Sigmoid colon (tissue), 7 donors: ENCODE data around the gene NETO2. TPM values are rescaled to one million over a fixed set of nuclear protein-coding genes. Genes with fewer than 3 reads are reported as not detected.

Experiments
- DNase-seq: peaks from one replicate; pipeline ENCODE4 v3.0.0-alpha.2; 2019
- H3K27ac ChIP-seq, 4 donors: fragments of 200-600 bp; sonication (generic); one replicate each; pipeline ENCODE4 v1.5.1; 2016 to 2019; ENCODE audit warnings: mild to moderate bottlenecking in 1 of 4
- H3K27me3 ChIP-seq, 3 donors: fragments of 200-600 bp; sonication (generic); one replicate each; pipeline ENCODE4 v1.5.1; 2019; ENCODE audit warnings: mild to moderate bottlenecking in 1 of 3
- H3K36me3 ChIP-seq, 4 donors: fragments of 200-600 bp; sonication (generic); one replicate each; pipeline ENCODE4 v1.5.1; 2016 to 2019
- H3K4me1 ChIP-seq, 4 donors: fragments of 200-600 bp; sonication (generic); one replicate each; pipeline ENCODE4 v1.5.1; 2017 to 2019
- H3K4me3 ChIP-seq, 4 donors: fragments of 200-600 bp; sonication (generic); one replicate each; pipeline ENCODE4 v1.5.1; 2017 to 2019; ENCODE audit warnings: mild to moderate bottlenecking in 2 of 4, moderate library complexity in 1 of 4
- H3K9me3 ChIP-seq, 4 donors: fragments of 200-600 bp in 3 of 4; sonication (generic) in 3 of 4; one replicate each; pipeline versions ENCODE4 v1.5.1 to v1.6.1; 2013 to 2019
- EP300 ChIP-seq, 4 donors: sonication (generic); formaldehyde crosslinking; IDR thresholded peaks; one replicate each; pipeline ENCODE4 v1.6.1; 2017; ENCODE audit warnings: antibody characterized with exemption in 4 of 4
- POLR2A ChIP-seq, 2 donors: fragments of 450-650 bp; IDR thresholded peaks; one replicate each; pipeline ENCODE4 v1.6.1; 2016; ENCODE audit warnings: antibody characterized with exemption in 2 of 2, mild to moderate bottlenecking in 2 of 2, moderate library complexity in 2 of 2
- POLR2AphosphoS5 ChIP-seq, 4 donors: sonication (generic); formaldehyde crosslinking; IDR thresholded peaks; one replicate each; pipeline ENCODE4 v1.6.1; 2017; ENCODE audit warnings: antibody characterized with exemption in 4 of 4
- WGBS, 2 donors: extraction: QIAGEN DNeasy Blood & Tissue Kit; methylation state at CpG; one replicate each; pipeline ENCODE4 v1.1.7; 2013; 5-methylcytosine and 5-hydroxymethylcytosine counted together
- intact Hi-C: fragments of 100-400 bp; cut with DNase I; formaldehyde crosslinking; loops from one replicate; pipeline ENCODE4 v1.15.1; 2023
- polyA plus RNA-seq, 3 donors: library from polyadenylated mRNA; stranded (reverse); fragments of 200-250 nt; gene quantifications; one replicate each; pipeline ENCODE4 v1.2.3, GENCODE V29; 2013
- total RNA-seq, 4 donors: library from RNA; depleted of rRNA; stranded (reverse); fragments of >200 nt; gene quantifications; one replicate each; pipeline ENCODE4 v1.1.0, GENCODE V29; 2016
- TF ChIP-seq, protein P1 (sequence below), 4 experiments: fragments of 450-650 bp in 3 of 4; fragments of 200-600 bp in 1 of 4; IDR thresholded peaks; one replicate each; pipeline ENCODE4 v1.5.1; 2016 to 2019; ENCODE audit warnings: antibody characterized with exemption in 4 of 4, mild to moderate bottlenecking in 3 of 4, moderate library complexity in 2 of 4
- donor health status: healthy with polysubstance abuse.
- donor health status: Bipolar disorder and iron deficiency.
- donor health status: healthy.

NETO2 gene
- total and polyA plus RNA-seq, 7 donors = 0.28 to 7.1 (median 0.95) TPM

GRCh38 chr16:47037746-47038458, 105.8 kb downstream of the NETO2 start:
- TF ChIP-seq, protein P1, sequence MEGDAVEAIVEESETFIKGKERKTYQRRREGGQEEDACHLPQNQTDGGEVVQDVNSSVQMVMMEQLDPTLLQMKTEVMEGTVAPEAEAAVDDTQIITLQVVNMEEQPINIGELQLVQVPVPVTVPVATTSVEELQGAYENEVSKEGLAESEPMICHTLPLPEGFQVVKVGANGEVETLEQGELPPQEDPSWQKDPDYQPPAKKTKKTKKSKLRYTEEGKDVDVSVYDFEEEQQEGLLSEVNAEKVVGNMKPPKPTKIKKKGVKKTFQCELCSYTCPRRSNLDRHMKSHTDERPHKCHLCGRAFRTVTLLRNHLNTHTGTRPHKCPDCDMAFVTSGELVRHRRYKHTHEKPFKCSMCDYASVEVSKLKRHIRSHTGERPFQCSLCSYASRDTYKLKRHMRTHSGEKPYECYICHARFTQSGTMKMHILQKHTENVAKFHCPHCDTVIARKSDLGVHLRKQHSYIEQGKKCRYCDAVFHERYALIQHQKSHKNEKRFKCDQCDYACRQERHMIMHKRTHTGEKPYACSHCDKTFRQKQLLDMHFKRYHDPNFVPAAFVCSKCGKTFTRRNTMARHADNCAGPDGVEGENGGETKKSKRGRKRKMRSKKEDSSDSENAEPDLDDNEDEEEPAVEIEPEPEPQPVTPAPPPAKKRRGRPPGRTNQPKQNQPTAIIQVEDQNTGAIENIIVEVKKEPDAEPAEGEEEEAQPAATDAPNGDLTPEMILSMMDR (IDR thresholded peaks at IDR 0.05) = peak; percentile 65 to 98 (median 79)
- TF ChIP-seq EP300 (IDR thresholded peaks at IDR 0.05) = no peak
- peak overlapping the region; percentile 58 to 74 (median 64) for H3K27ac ChIP-seq
- WGBS, 2 donors = 2 to 5% methylated on average over 67 of the region's 67 CpGs

GRCh38 chr16:47037396-47037745, 106.4 kb downstream of the NETO2 start:
- peak; percentile 72 for DNase-seq
- 2% methylated on average over 24 of the region's 24 CpGs for WGBS, 2 donors
- intact Hi-C loops = loop anchor here (2.0 to 5.0 kb wide), 2 partner anchors 65 to 1130 kb away; partner anchors contain the start of gene DNAJA2
- Histone ChIP-seq H3K4me1 (peaks cover 0 to 12% (median 2%) of the 10 kb centered on the region in 4 donors), H3K36me3 (no peaks in the 10 kb centered on the region), H3K4me3 (peak overlapping the region; percentile 45 to 67 (median 55)), H3K27ac (peak overlapping the region; percentile 58 to 74 (median 64)), H3K9me3 (no peaks in the 10 kb centered on the region), H3K27me3 (no peaks in the 10 kb centered on the region)
- no peak for TF ChIP-seq POLR2AphosphoS5 (IDR thresholded peaks at IDR 0.05)
- TF ChIP-seq, protein P1 (IDR thresholded peaks at IDR 0.05) = no peak
- no peak for TF ChIP-seq POLR2A (IDR thresholded peaks at IDR 0.05)
- no peak for TF ChIP-seq EP300 (IDR thresholded peaks at IDR 0.05)

More at GRCh38 chr16:47037746-47038458, 105.8 kb downstream of the NETO2 start:
- Histone ChIP-seq H3K27me3 (no peaks in the 10 kb centered on the region), H3K36me3 (no peaks in the 10 kb centered on the region), H3K4me1 (peaks cover 0 to 12% (median 2%) of the 10 kb centered on the region in 4 donors), H3K9me3 (no peaks in the 10 kb centered on the region), H3K4me3 (peak overlapping the region; percentile 45 to 67 (median 55))
- DNase-seq = peak; percentile 91
- intact Hi-C loops = loop anchor here (2.0 to 5.0 kb wide), 2 partner anchors 65 to 1129 kb away; partner anchors contain the start of gene DNAJA2

DNA sequence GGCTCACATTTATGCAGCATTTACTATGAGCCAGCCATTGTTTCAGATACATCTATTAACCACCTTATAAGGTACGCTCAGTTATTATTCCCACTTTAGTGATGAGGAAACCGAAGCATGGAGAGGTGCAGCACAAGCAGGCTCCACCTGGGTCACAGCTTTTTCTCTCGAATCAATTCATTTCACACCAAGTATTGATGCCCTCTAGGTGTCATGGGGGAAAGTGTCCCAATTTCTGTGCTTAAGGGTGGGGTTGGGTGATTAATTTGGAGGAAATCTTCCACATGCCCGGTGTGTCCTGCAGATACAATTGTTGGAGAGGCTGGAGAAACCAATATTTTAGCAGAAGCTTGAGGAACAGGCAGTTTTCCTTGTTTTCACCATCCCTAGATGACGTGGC, 107.5 kb downstream of the NETO2 start:
- peaks cover 0 to 12% (median 2%) of the 10 kb centered on the region in 4 donors for H3K4me1 ChIP-seq
- DNase-seq = no peak
- H3K36me3 ChIP-seq = no peaks in the 10 kb centered on the region
- H3K27me3 ChIP-seq = no peaks in the 10 kb centered on the region
- H3K27ac ChIP-seq = no peak overlapping the region
- H3K9me3 ChIP-seq = no peaks in the 10 kb centered on the region
- TF ChIP-seq POLR2A (IDR thresholded peaks at IDR 0.05) = no peak
- TF ChIP-seq, protein P1 (IDR thresholded peaks at IDR 0.05) = no peak
- no peak for TF ChIP-seq POLR2AphosphoS5 (IDR thresholded peaks at IDR 0.05)
- TF ChIP-seq EP300 (IDR thresholded peaks at IDR 0.05) = no peak
- intact Hi-C loops = loop anchor here (2.0 to 5.0 kb wide), 2 partner anchors 63 to 1131 kb away; partner anchors contain the start of gene DNAJA2
- 86 to 88% methylated on average over 5 of the region's 5 CpGs for WGBS, 2 donors
- no peak overlapping the region for H3K4me3 ChIP-seq

GRCh38 chr16:47035436-47035835, 108.3 kb downstream of the NETO2 start:
- Histone ChIP-seq H3K4me1 (peaks cover 0 to 12% (median 2%) of the 10 kb centered on the region in 4 donors), H3K27me3 (no peaks in the 10 kb centered on the region), H3K36me3 (no peaks in the 10 kb centered on the region), H3K27ac (no peak overlapping the region), H3K4me3 (no peak overlapping the region), H3K9me3 (no peaks in the 10 kb centered on the region)
- WGBS, 2 donors = 86 to 88% methylated on average over 8 of the region's 8 CpGs
- intact Hi-C loops = loop anchor here (5.0 kb wide), 1 partner anchor 1132 kb away; no protein-coding TSS in a partner anchor
- no peak for DNase-seq
- TF ChIP-seq, protein P1 (IDR thresholded peaks at IDR 0.05) = no peak
- TF ChIP-seq EP300 (IDR thresholded peaks at IDR 0.05) (no peak), POLR2AphosphoS5 (IDR thresholded peaks at IDR 0.05) (no peak), POLR2A (IDR thresholded peaks at IDR 0.05) (no peak)
